DMS53 treated with DMSO at 0.1 percent for 48 hours (cell line): ENCODE results near the gene BORCS5.
"Not testable (repeated sequence)": the region's sequence is repeated elsewhere in the genome, so short reads cannot be mapped to it uniquely, and the experiment has no call there.

Experiments
- DNase-seq: peaks from one replicate; lab custom pipeline; 2025; ENCODE audit not compliant: unreplicated experiment; lab: John Stamatoyannopoulos, UW

The BORCS5 gene

DNA sequence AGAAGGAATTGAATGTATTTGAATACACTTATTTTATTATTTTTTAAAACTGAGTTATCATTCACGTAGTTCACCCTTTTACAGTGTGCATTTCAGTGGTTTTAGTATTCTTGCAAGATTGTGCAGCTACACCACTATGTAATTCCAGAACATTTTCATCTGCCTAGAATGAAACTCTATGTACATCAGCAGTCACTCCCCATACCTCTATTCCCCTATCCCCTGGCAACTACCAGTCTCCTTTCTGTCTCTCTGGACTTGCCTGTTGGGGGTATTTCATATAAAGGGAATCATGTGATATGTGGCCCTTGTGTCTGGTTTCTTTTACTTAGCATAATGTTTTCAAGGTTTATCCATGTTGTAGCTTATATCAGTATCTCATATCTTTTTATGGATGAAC lies 96.8 kb downstream of the BORCS5 start:
- DNase-seq, result no peak

DNA sequence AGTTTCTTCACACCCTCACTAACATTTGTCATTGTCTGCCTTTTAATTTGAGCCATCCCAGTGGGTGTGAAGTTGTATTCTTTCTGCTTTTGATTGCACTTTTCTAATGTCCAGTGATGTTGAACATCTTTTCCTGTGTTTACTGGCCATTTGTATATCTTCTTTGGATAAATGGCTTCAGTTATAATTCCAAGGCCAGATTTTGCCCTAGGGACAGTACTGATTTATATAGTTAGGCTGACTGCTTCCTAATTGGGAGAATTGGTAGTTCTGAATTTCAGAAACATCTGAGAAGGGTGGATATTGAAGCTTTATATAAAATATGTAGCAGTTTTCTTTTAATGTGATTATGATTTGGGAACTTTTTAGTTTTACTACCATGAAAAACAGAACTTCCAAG lies 97.4 kb downstream of the BORCS5 start:
- DNase-seq, result no peak

DNA sequence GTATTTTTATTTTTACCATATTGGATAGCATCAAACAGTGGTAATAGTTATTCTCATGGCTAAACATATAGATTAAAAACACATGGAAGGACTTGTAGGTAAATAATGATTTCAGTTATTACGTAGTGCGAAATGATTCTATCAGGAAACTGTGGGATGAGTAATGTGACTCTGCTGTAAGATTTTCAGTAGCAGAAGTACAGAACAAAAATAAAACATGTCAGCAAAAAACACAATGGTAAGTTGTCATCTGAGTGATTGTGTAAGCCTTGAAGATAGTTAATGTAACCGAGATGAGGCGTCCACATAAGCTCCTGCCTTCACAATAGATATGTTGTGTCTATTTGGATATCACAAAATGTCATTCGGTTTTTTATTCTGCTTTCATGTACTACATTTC lies 99.8 kb downstream of the BORCS5 start:
- DNase-seq, result no peak

DNA sequence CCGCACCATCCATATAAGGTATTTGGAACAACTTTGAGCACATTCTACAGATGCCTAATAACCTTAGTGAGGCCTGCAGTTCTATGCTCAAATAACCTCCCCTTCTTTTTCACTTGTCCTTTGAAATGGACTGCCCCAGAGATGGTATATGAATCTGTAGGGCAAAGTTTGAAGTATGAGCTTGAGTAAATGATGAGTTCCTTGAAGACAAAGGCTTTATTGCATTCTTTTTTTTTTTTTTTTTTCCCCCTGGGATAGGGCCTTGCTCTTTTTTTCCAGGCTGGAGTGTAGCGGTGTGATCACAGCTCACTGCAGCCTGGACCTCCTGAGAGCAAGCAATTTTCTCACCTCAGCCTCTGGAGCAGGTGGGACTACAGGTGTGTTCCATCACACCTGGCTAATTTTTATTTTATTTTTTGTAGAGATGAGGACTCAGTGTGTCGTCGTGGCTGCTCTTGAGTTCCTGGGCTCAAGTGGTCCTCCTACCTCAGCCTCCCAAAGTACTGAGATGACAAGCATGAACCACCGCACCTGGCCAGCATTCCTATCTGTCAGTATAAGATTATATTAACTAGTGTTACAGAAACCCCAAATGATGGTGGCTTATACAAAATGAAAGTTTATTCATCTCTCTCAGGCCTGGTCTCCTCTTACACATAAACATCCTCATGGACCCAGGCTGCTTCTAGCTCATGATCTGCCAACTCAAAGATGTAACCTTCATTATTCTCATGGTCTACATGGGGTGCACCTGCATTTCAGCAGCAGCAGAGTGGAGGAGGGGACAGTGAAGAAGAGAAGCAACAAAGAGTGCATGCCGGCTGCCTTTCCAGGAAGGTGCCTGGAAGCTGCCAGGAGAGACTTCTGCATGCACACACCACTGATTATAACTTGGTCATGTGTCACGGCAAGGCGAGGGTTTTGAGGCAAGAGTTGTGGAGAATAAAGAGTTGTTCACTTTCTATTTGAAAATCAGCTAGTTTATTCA lies 104.4 kb downstream of the BORCS5 start:
- DNase-seq, result no peak

DNA sequence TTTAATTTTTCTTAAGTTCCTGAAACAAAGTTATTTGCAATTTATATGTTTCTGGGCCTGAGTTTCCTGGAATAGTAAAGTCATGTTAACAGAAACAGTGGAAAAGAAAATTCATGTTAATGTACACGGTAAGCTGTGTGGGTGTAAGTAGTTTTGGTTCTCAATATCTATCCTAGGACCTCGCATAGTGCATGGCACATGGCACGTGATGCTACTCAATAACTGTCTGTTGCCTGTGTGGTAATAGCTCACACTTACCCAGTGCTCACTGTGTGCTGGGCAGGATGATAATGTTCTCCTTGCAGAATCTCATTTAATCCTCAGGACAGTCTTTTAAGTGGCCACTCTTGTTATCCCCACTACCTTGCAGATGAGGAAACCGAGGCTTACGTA lies 105.0 kb downstream of the BORCS5 start:
- no peak for DNase-seq

DNA sequence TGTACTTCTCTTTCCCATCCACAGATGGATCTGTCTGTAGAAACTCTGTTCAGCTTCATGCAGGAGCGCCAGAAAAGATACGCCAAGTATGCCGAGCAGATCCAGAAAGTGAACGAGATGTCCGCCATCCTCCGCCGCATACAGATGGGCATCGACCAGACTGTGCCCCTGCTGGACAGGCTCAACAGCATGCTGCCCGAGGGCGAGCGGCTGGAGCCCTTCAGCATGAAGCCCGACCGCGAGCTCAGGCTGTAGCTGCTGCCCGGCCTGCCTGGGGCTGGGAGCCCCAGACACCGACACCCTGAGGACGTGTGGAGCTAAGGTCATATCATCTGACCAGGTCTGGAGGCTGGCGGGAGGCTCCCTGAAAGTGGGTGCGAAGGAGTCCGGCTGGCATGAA lies 108.6 kb downstream of the BORCS5 start:
- no peak for DNase-seq

DNA sequence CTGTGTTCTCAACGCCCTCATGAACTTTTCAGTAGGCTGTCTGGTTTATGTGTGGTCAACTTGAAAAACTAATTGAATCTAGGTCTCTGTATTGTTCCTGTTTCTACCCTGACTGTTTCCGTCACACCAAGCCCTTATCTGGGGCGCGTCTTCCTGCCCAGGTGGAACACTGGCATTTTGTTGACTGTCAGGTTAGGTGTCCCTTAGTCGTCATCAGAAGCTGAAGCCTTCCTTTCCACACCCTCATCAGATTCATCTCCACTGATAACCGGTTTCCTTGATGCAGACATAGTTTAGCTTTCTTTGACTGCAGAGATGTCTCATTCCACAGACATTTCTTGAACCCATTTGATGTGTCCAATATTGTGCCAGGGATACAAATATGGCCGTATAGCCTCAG lies 109.3 kb downstream of the BORCS5 start:
- DNase-seq, result no peak

DNA sequence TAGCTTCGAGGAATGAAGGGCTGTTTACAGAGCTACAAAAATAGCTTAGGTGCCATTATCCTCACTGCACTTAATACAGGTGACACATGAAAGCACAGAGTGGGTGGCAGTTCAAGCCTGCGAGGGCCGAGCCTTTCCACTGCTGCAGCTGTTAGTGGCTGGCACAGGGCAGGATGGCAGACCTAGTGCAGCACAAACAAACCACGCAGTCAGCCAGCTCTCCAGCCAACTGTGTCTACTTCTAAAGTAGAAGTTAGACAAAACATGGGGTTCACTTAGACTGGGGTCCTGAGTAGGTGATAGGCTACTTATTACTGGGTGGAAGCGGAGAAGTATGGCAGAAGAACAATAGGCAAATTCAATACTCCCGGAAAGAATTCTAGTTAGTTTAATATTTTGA lies 110.4 kb downstream of the BORCS5 start:
- DNase-seq, result no peak

DNA sequence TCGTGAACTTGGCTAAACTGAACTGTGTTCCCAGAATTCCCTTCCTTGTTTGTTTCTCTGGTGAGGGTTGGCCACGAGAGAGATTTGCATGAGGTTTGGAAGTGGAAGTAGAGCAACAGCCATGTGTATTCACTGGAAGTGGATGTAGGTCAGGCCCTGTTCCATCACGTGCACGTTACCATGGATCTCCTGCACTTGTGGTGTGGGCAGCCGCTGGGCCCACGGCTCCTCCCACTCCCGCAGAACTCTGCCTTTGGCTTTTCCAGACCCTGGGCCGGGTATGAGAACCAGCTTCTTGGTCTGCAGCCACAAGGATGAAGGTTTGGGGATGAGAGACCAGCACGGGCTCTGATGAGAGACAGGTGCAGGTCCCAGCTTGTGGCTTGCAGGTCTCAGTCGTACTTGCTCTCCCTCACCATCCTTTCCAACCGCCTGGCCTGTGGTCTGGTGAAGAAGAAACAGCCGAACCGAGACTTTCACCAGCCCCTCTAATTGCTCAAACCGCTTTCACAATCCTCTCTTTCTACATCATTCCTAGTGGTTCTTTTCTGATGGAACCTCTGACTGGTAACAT lies 110.9 kb downstream of the BORCS5 start:
- no peak for DNase-seq

DNA sequence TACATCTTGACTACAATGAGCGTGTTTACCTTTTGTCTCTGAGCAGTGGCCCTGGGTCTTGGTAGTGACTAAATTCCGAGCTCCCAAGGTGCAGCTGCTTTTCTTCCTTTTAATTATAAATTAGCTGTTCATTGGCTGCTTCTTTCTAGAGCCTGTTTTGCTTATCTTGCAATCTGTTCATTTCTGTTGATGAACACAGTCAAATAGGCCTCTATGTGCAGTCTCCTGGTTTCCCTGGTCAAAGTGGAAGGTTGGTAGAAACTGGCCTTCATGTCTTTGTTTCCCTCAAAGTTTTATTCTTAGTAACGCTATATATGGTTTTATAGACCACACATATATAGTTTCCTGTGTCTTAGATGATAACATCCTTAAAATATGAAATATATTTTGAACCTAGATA lies 111.7 kb downstream of the BORCS5 start:
- no peak for DNase-seq

DNA sequence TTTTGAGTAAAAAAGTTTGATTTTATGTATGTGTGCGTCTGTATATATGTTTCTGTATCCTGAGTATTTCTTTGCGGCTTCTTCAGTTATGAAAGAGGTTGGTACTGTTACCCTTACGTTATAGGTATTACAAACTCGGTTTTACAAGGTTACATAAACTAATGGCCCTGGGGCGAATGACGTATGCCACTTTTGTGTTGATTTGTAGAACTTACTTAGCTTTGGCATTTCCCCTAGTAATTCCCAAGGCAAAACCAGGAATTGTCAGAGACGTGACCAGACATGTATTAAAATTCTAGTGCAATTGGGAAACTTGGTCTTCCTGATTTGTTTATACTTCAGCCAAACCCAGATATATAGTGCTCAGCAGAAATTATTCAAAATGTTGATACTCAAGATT lies 112.5 kb downstream of the BORCS5 start:
- DNase-seq, result no peak

DNA sequence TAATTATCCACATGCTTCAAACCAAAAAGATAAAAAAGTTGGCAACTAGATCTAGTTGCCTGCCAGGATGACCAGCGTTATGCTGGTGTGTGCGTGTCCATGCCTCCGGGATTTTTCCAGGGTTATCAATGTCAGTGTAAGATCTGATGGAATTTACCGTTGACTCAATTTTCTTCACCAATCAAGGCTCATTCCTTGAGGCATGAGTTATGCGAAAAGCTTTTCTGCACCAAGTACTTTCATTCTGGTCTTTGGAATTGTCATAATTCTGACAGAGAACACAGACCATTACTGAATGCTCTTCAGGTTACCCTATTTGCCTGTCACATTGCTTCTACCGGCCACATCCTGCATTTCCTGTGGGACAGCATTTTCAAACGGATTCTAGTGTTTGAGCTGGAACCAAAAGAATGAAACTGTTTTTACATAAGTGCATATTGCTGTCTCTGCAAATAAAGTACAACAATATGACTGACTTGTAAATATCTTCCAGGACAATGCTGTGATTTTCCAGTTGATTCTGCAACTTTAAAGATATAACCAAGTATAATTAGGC lies 114.0 kb downstream of the BORCS5 start:
- DNase-seq, result no peak

DNA sequence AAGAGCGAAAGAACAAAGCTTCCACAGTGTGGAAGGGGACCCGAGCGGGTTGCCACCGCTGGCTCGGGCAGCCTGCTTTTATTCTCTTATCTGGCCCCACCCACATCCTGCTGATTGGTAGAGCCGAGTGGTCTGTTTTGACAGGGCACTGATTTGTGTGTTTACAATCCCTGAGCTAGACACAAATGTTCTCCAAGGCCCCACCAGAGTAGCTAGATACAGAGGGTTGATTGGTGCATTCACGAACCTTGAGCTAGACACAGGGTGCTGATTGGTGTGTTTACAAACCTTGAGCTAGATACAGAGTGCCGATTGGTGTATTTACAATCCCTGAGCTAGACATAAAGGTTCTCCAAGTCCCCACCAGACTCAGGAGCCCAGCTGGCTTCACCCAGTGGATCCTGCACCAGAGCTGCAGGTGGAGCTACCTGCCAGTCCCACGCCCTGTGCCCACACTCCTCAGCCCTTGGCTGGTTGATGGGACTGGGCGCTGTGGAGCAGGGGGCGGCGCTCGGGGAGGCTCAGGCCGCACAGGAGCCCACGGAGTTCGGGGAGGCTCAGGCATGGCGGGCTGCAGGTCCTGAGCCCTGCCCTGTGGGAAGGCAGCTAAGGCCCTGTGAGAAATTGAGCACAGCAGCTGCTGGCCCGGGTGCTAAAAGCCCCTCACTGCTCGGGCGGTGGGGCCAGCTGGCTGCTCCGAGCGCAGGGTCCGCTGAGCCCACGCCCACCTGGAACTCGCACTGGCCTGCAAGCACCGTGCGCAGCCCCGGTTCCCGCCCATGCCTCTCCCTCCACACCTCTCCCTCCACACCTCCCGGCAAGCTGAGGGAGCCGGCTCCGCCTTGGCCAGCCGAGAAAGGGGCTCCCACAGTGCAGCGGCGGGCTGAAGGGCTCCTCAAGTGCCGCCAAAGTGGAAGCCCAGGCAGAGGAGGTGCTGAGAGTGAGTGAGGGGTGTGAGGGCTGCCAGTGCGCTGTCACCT lies 115.4 kb downstream of the BORCS5 start:
- not testable (repeated sequence) for DNase-seq

DNA sequence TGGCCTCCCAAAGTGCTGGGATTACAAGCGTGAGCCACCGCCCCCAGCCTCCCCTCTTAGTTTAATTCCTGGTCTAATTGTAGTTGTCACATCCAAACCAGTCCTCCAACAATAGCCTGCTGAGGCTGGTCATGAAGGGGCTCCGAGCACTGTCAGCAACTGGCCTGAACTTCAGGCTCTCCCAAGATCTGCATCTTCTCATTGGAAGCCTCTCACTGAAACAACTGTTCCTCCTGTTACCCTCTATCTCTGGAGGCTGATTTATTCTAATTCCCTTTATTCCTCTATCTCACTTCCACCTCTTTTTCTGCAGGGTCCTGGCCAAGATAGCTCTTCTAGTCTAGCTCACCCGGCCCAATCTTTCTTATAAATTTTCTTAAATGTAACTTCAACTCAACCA lies 116.3 kb downstream of the BORCS5 start:
- no peak for DNase-seq

DNA sequence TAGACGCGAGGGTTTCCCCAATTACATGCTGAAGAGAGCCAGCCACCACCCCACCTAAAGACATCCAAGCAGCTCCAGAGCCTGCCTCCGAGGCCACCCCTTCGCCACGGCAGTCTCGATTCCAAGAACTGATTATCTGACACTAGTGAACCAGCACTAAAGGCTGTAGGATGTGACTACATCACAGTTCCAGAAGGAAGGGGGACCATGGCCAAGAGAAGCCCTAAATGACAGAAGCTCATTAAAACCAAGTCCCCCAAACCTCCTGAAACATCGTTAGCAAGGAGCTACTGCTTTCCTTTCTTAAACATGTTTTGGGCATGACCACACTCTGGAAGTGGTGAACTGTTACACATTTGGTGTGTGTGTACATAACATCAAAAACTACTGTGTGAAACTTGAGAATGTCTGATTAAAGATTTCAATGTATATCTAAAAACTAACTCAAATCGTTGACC lies 117.6 kb downstream of the BORCS5 start:
- DNase-seq, result no peak

DNA sequence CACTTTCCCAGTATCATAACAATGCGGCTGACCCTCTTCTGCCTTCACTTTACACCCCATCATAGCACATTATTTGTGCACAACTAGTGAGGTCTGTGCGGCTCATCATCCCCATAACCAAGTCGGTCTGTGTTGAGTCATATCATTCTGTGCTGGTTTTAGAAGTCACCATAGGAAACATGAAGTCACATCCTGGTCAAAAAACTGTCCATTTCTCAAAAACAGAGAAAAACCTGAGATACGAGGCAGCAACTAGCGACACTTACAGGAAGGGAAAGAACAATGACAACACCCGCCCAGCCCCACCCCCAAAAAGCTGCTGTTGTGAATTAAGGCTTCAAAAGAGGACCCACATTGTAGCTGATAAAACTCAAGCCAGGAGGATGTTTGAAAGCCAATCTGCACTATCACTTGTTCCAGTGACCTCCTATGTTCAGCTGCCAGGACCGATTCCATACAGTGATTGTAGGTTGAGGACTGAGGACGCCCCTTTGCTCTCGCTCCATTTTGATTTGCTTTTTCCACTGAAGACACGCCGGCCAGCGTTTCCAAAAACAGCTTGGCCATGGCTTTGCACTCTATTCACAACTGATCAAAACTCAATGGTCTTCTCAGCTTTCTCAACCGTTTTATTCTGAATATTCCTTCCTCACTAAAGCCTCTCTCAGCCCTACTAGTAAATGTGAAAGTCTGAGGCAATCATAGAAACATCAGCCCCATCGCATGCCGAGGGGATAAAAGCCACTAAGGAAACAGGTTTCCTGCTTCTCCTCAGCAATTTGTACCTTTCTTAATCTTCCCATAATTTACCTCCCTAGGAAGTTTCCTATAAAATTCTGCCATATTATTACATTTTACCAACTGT lies 118.3 kb downstream of the BORCS5 start:
- DNase-seq, result no peak

DNA sequence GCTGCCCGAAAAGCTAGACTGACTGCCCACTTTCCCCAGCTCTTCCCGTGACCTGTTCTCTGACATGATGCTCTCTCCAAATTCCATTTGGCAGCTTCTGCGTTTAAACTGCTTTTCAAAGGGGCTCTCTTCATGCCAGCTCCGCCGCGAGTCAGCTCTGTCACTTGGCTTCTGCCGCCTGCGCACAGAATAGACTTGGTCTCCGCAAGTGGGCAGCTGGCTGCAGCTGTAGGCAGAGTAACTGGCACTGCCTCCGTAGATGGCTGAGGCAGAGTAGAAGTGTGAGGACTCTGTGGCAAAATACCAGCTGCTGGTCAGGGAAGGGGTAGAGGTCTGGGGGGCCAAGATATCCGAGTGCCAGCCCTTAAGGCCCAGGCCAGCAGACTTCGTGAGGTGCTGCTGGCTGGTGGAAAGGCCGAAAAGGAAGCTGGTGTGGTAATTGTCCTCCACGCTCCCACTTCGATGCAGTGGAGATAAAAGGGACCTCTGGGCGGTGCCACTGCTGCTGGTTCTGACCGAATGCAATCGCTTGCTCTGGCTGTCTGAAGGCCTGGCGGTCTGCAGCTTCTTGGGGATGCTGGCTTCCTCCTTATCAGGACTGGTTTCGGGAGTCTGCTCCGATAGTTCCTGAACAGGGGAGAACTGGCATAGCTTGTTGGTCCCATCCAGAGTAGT lies 120.1 kb downstream of the BORCS5 start:
- DNase-seq, result no peak

DNA sequence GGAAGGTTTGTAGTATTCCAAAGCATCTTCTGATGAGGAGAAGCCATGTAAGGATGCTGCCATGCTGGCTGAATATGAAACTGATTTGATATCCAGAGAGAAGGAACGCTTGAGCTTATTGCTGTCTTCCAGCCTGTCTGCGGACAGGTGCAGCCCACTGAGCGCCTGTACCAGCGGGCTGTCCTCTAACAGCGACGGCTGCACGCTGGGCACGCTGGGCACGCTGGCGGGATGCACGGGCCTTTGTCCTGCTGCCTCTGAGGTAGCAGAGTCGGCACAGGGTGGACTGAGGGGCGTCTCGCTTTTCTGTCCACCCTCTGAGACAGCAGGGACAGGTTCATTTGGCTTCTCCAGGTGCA lies 120.6 kb downstream of the BORCS5 start:
- no peak for DNase-seq

DNA sequence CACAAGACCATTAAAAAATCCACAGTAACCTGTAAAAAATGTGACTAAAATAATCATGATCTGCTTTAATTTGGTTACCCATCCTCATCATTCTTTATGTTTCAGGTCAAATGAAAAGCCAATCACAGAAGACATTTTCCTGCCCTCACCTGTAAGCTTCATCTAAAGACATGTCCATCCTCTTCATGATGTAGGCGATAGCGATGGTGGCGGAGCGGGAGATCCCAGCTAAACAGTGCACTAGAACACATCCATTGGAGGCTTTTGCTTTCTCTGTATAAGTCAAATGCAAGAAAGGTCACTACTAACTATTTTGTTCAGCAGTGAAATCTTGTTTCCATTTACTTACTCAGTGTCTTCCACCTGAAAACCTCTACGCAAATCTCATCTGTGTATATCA lies 123.2 kb downstream of the BORCS5 start:
- no peak for DNase-seq

DNA sequence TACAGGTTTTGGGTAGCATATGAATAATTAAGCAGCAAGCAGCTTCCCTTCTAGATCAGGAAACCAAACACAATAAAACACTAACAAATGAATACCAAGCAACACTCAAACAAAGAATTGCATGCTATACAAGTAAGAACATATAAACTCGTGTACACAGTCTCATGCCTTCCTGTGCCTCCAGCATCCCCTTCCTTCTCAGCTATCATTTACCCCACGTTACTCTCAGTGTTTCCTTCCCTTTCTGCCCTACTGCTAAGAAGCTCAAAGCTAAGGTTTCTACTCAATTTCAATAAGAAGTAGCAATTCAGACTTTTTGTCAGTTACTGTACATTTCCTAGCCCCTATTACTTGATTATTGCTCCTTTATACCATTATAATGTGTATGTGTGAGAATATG lies 124.8 kb downstream of the BORCS5 start:
- DNase-seq, result no peak
